ENCODE measurements around the gene GGT5.

DNA sequence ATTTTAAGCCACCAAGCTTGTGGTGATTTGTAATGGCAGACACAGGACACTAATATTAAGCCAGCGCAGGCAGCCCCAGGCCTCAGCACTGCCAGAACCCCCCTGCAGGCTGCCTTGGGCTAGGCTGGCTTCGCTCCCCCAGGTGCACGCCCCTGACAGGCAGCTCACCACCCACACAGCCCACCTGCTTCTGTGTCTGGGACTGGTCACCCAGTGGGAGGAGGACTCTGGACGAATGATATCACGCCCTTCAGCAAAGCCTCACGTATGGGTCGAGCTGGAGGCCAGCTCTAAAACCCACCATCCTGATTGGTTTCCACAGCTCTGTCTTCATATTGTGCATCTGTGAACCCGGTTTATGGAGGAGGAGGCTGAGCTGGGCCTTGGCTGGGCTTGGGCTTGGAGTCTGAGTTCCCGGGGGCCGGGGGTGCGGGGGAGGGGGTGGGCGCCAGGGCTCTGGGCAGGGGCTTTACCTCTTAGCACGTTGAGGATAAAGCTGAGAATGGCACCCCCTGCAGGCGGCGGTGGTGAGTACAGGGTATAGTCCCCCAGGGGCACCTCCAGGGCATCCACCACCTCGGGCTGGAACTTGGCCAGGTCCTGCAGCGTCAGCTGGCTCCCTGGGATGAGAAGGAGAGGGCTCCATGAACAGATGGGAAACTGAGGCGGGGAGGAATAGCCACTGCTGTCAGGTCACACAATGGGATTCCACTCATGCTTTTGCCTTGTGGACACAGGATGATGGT lies 13.8 kb downstream of the GGT5 start:
- TF ChIP-seq, protein P1, sequence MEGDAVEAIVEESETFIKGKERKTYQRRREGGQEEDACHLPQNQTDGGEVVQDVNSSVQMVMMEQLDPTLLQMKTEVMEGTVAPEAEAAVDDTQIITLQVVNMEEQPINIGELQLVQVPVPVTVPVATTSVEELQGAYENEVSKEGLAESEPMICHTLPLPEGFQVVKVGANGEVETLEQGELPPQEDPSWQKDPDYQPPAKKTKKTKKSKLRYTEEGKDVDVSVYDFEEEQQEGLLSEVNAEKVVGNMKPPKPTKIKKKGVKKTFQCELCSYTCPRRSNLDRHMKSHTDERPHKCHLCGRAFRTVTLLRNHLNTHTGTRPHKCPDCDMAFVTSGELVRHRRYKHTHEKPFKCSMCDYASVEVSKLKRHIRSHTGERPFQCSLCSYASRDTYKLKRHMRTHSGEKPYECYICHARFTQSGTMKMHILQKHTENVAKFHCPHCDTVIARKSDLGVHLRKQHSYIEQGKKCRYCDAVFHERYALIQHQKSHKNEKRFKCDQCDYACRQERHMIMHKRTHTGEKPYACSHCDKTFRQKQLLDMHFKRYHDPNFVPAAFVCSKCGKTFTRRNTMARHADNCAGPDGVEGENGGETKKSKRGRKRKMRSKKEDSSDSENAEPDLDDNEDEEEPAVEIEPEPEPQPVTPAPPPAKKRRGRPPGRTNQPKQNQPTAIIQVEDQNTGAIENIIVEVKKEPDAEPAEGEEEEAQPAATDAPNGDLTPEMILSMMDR (IDR thresholded peaks at IDR 0.05; ENCODE audit: insufficient read depth, low read length), result peak; percentile 9
- no peak for TF ChIP-seq POLR2AphosphoS5 (IDR thresholded peaks at IDR 0.05; ENCODE audit: low read depth)
- TF ChIP-seq, protein P2, sequence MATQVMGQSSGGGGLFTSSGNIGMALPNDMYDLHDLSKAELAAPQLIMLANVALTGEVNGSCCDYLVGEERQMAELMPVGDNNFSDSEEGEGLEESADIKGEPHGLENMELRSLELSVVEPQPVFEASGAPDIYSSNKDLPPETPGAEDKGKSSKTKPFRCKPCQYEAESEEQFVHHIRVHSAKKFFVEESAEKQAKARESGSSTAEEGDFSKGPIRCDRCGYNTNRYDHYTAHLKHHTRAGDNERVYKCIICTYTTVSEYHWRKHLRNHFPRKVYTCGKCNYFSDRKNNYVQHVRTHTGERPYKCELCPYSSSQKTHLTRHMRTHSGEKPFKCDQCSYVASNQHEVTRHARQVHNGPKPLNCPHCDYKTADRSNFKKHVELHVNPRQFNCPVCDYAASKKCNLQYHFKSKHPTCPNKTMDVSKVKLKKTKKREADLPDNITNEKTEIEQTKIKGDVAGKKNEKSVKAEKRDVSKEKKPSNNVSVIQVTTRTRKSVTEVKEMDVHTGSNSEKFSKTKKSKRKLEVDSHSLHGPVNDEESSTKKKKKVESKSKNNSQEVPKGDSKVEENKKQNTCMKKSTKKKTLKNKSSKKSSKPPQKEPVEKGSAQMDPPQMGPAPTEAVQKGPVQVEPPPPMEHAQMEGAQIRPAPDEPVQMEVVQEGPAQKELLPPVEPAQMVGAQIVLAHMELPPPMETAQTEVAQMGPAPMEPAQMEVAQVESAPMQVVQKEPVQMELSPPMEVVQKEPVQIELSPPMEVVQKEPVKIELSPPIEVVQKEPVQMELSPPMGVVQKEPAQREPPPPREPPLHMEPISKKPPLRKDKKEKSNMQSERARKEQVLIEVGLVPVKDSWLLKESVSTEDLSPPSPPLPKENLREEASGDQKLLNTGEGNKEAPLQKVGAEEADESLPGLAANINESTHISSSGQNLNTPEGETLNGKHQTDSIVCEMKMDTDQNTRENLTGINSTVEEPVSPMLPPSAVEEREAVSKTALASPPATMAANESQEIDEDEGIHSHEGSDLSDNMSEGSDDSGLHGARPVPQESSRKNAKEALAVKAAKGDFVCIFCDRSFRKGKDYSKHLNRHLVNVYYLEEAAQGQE (IDR thresholded peaks at IDR 0.05; ENCODE audit: insufficient replicate concordance, low read depth), result no peak

Measured in HL-60 (cell line).